HEK293 (cell line): ENCODE results near the gene CLTC.

Experiments used
- CTCF ChIA-PET: fragments of 350-600 bp; formaldehyde crosslinking; extraction: SDS; loops from one replicate; lab custom pipeline; 2021; ENCODE audit warnings: antibody characterized with exemption; lab: Yijun Ruan, JAX
- POLR2A ChIA-PET: fragments of 300-600 bp; formaldehyde crosslinking; extraction: SDS; loops from one replicate; lab custom pipeline; 2020; ENCODE audit warnings: antibody characterized with exemption, inconsistent platforms; lab: Yijun Ruan, JAX
- H3K27ac ChIP-seq: fragments of 200-500 bp; sonication (Bioruptor generic); 2 replicates; pipeline ENCODE4 v1.5.1; 2014; ENCODE audit warnings: low read depth, low read length, control low read depth, inconsistent platforms; ENCODE audit errors: extremely low read depth
- H3K36me3 ChIP-seq, 2 experiments: fragments of 200-500 bp in 1 of 2; sonication (Bioruptor generic) in 1 of 2; 1 replicate in 1 of 2; 2 replicates in 1 of 2; pipeline ENCODE4 v1.5.1; 2014 to 2017; ENCODE audit warnings: inconsistent platforms in 2 of 2, low read length in 2 of 2; ENCODE audit not compliant: control insufficient read depth in 2 of 2, insufficient read depth in 1 of 2
- H3K4me1 ChIP-seq: fragments of 200-500 bp; sonication (Bioruptor generic); 2 replicates; pipeline ENCODE4 v1.5.1; 2014; ENCODE audit warnings: mild to moderate bottlenecking, low read length, inconsistent platforms; ENCODE audit not compliant: control insufficient read depth, insufficient read depth
- H3K4me3 ChIP-seq: 2 replicates; pipeline ENCODE4 v1.5.1; 2011; ENCODE audit warnings: low read depth, mild to moderate bottlenecking, control low read depth, low read length, moderate library complexity
- H3K9me3 ChIP-seq: fragments of 200-500 bp; sonication (Bioruptor generic); 2 replicates; pipeline ENCODE4 v1.5.1; 2014; ENCODE audit warnings: low read depth, low read length, inconsistent platforms; ENCODE audit not compliant: control insufficient read depth, insufficient read depth
- GFI1B ChIP-seq: fragments of 450-650 bp; formaldehyde crosslinking; IDR thresholded peaks from 2 replicates; pipeline ENCODE4 v1.5.1; 2016; ENCODE audit warnings: missing biosample characterization, missing genetic modification characterization
- GLIS1 ChIP-seq: fragments of 450-650 bp; formaldehyde crosslinking; IDR thresholded peaks from 2 replicates; pipeline ENCODE4 v1.5.1; 2016; ENCODE audit warnings: missing biosample characterization, missing genetic modification characterization
- HOXD13 ChIP-seq: sonication (generic); formaldehyde crosslinking; IDR thresholded peaks from 2 replicates; pipeline ENCODE4 v1.8.0; 2022; ENCODE audit warnings: missing genetic modification reagents, borderline replicate concordance
- IKZF3 ChIP-seq: fragments of 450-650 bp; IDR thresholded peaks from 2 replicates; pipeline ENCODE4 v1.5.0; 2018; ENCODE audit warnings: missing biosample characterization, mild to moderate bottlenecking, missing genetic modification characterization, moderate library complexity
- KLF8 ChIP-seq: fragments of 450-650 bp; formaldehyde crosslinking; IDR thresholded peaks from 2 replicates; pipeline ENCODE4 v1.5.1; 2016; ENCODE audit warnings: missing biosample characterization, missing genetic modification characterization
- MZF1 ChIP-seq: fragments of 450-650 bp; formaldehyde crosslinking; IDR thresholded peaks from 2 replicates; pipeline ENCODE4 v1.5.1; 2017; ENCODE audit warnings: missing biosample characterization, missing genetic modification characterization, borderline replicate concordance
- PRDM1 ChIP-seq: fragments of 450-650 bp; formaldehyde crosslinking; IDR thresholded peaks from 2 replicates; pipeline ENCODE4; 2016; ENCODE audit warnings: missing biosample characterization, missing genetic modification characterization
- SP7 ChIP-seq: fragments of 450-650 bp; formaldehyde crosslinking; IDR thresholded peaks from 2 replicates; pipeline ENCODE4 v1.5.1; 2016; ENCODE audit warnings: missing biosample characterization, missing genetic modification characterization
- TCF7L2 ChIP-seq: IDR thresholded peaks from 2 replicates; pipeline ENCODE4 v1.6.1; 2011; ENCODE audit warnings: low read depth, mild to moderate bottlenecking, inconsistent platforms, low read length, moderate library complexity, borderline replicate concordance
- YY1 ChIP-seq: fragments of 450-650 bp; formaldehyde crosslinking; IDR thresholded peaks from 2 replicates; pipeline ENCODE4 v1.5.1; 2018; ENCODE audit warnings: missing biosample characterization, missing genetic modification characterization
- ZBTB20 ChIP-seq: fragments of 450-650 bp; formaldehyde crosslinking; IDR thresholded peaks from 2 replicates; pipeline ENCODE4 v1.5.1; 2016; ENCODE audit warnings: missing biosample characterization, missing genetic modification characterization
- ZBTB7A ChIP-seq: fragments of 450-650 bp; formaldehyde crosslinking; IDR thresholded peaks from 2 replicates; pipeline ENCODE4 v1.5.1; 2016; ENCODE audit warnings: low read depth, missing biosample characterization, missing genetic modification characterization
- ZNF175 ChIP-seq: fragments of 450-650 bp; formaldehyde crosslinking; IDR thresholded peaks from 2 replicates; pipeline ENCODE4 v1.5.1; 2016; ENCODE audit warnings: missing biosample characterization, missing genetic modification characterization
- ZNF184 ChIP-seq: fragments of 450-650 bp; IDR thresholded peaks from 2 replicates; pipeline ENCODE4 v1.5.1; 2018; ENCODE audit warnings: missing biosample characterization, mild to moderate bottlenecking, missing genetic modification characterization
- ZNF311 ChIP-seq: fragments of 450-650 bp; formaldehyde crosslinking; IDR thresholded peaks from 2 replicates; pipeline ENCODE4 v1.5.1; 2017; ENCODE audit warnings: missing biosample characterization, missing genetic modification characterization, borderline replicate concordance
- ZNF341 ChIP-seq: fragments of 450-650 bp; formaldehyde crosslinking; IDR thresholded peaks from 2 replicates; pipeline ENCODE4; 2016; ENCODE audit warnings: low read depth, missing biosample characterization, missing genetic modification characterization
- ZNF394 ChIP-seq: fragments of 450-650 bp; formaldehyde crosslinking; IDR thresholded peaks from 2 replicates; pipeline ENCODE4 v1.5.1; 2016; ENCODE audit warnings: missing biosample characterization, missing genetic modification characterization, mild to moderate bottlenecking, moderate library complexity, borderline replicate concordance
- ZNF501 ChIP-seq: fragments of 450-650 bp; formaldehyde crosslinking; IDR thresholded peaks from 2 replicates; pipeline ENCODE4 v1.5.1; 2016; ENCODE audit warnings: missing biosample characterization, missing genetic modification characterization
- ZNF544 ChIP-seq: fragments of 450-650 bp; formaldehyde crosslinking; IDR thresholded peaks from 2 replicates; pipeline ENCODE4 v1.5.0; 2017; ENCODE audit warnings: missing biosample characterization, missing genetic modification characterization
- ZNF600 ChIP-seq: fragments of 450-650 bp; formaldehyde crosslinking; IDR thresholded peaks from 2 replicates; pipeline ENCODE4 v1.5.1; 2016; ENCODE audit warnings: missing biosample characterization, missing genetic modification characterization
- ZNF621 ChIP-seq: fragments of 450-650 bp; formaldehyde crosslinking; IDR thresholded peaks from 2 replicates; pipeline ENCODE4 v1.5.1; 2017; ENCODE audit warnings: missing biosample characterization, missing genetic modification characterization
- ZSCAN30 ChIP-seq: fragments of 450-650 bp; IDR thresholded peaks from 2 replicates; pipeline ENCODE4 v1.5.1; 2018; ENCODE audit warnings: missing biosample characterization, mild to moderate bottlenecking, missing genetic modification characterization, moderate library complexity
- TF ChIP-seq, protein P1 (sequence below): fragments of 450-650 bp; formaldehyde crosslinking; IDR thresholded peaks from 2 replicates; pipeline ENCODE4 v1.5.1; 2016; ENCODE audit warnings: missing biosample characterization, missing genetic modification characterization, low read depth
- TF ChIP-seq, protein P2 (sequence below): sonication (generic); formaldehyde crosslinking; IDR thresholded peaks from 2 replicates; pipeline ENCODE4 v1.8.1; 2022; ENCODE audit warnings: mild to moderate bottlenecking, moderate library complexity, missing genetic modification reagents

CLTC gene

DNA sequence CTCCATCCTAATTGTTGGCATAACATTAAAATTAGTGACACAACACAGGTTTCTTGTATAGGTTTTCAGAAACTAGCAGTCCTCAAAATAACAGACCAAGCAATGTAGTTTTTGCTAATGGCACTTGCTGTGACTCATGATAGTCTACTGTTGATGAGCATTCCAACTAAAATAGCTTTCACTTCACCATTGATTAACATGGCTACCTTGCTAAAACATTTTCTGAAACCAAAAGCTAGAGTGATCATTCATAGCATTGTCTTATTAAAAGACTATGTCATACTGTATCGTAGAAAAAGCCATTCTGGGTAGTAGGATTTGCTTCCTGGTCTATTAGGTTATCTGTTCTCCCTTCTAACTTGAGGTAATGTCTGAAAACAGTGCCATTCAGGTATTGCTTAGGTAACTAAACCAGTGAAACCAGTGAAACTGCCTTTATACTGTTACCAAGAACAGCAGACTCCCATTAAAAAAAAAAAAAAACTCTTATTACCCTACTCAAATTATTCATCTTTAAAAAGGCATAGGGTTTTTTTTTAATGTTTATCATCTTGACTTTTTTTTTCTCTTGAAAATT, 2.5 kb upstream of the CLTC start (continued):
- TF ChIP-seq PRDM1 (tag by site-specific recombination) (peak; percentile 71), GLIS1 (tag by site-specific recombination) (no peak), ZBTB7A (tag by site-specific recombination) (no peak)

DNA sequence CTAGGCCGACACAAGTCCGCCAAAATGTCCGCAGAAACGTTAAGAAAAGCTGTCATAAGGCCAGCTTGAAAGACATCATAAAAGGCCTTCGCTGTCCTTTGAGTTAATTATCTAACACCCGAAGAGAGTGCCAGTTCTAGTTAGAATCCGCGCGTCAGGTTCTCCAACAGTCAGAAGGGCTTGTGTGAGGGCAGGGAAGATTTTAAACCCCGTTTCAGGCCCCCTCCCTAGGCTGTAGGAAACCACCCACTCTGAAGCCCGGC, 729 bp upstream of the CLTC start:
- Histone ChIP-seq H3K4me3 (peak overlapping the region; percentile 64), H3K9me3 (no peaks in the 10 kb centered on the region), H3K27ac (peak overlapping the region; percentile 96), H3K4me1 (peaks cover 16% of the 10 kb centered on the region), H3K36me3 (peaks cover 0 to 14% of the 10 kb centered on the region in 2 experiments; a peak in 1 of 3 replicates)
- POLR2A ChIA-PET: interaction anchor here (0.6 to 2.8 kb wide), 23 partner anchors 8 to 927 kb away, joined by 3 to 31 read pairs (median 4); partner anchors contain the start of genes DHX40, PRR11, PTRH2 and SKA2
- CTCF ChIA-PET: interaction anchor here (0.7 to 1.1 kb wide), 2 partner anchors 52 to 1015 kb away, joined by 3 read pairs; no protein-coding TSS in a partner anchor
- TF ChIP-seq MZF1 (0 out of 2 replicates have a peak, but pooled peaks have one; percentile 6), ZNF600 (tag by site-specific recombination) (peak; percentile 94), ZNF184 (tag by site-specific recombination) (0 out of 2 replicates have a peak, but pooled peaks have one; percentile 20), GLIS1 (tag by site-specific recombination) (no peak), IKZF3 (tag by site-specific recombination) (0 out of 2 replicates have a peak, but pooled peaks have one; percentile 35), TCF7L2 (0 out of 2 replicates have a peak, but pooled peaks have one; percentile 22), ZNF394 (no peak)

DNA sequence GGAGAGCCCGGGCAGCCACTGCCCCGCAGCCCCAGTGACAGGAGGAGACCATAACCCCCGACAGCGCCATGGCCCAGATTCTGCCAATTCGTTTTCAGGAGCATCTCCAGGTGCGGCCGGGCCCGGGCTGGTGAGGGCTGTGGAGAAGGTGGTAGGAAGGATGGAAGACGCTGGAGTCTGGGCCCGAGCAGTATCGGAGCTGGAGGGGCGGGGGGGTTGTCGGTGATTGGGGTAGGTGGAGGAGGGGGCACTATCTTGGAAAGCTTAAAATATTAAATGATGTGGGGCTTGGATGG, 317 bp downstream of the CLTC start:
- Histone ChIP-seq H3K4me3 (peak overlapping the region; percentile 64), H3K27ac (peak overlapping the region; percentile 96), H3K9me3 (no peaks in the 10 kb centered on the region), H3K36me3 (peaks cover 0 to 16% of the 10 kb centered on the region in 2 experiments; a peak in 2 of 3 replicates), H3K4me1 (peaks cover 16% of the 10 kb centered on the region)
- CTCF ChIA-PET: interaction anchor here (0.6 to 1.1 kb wide), 3 partner anchors 51 to 172 kb away, joined by 3 read pairs; no protein-coding TSS in a partner anchor
- TF ChIP-seq, protein P1, sequence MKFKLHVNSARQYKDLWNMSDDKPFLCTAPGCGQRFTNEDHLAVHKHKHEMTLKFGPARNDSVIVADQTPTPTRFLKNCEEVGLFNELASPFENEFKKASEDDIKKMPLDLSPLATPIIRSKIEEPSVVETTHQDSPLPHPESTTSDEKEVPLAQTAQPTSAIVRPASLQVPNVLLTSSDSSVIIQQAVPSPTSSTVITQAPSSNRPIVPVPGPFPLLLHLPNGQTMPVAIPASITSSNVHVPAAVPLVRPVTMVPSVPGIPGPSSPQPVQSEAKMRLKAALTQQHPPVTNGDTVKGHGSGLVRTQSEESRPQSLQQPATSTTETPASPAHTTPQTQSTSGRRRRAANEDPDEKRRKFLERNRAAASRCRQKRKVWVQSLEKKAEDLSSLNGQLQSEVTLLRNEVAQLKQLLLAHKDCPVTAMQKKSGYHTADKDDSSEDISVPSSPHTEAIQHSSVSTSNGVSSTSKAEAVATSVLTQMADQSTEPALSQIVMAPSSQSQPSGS (tag by site-specific recombination): no peak
- TF ChIP-seq ZNF621 (tag by site-specific recombination): no peak
- no peak for TF ChIP-seq SP7 (tag by site-specific recombination)
- TF ChIP-seq ZNF544: no peak
- no peak for TF ChIP-seq YY1 (tag by site-specific recombination)
- no peak for TF ChIP-seq ZNF311
- no peak for TF ChIP-seq ZSCAN30 (tag by site-specific recombination)
- TF ChIP-seq PRDM1 (tag by site-specific recombination): no peak
- TF ChIP-seq ZNF341 (tag by site-specific recombination): peak; percentile 1; the same call in 1 of the 2 replicates
- no peak for TF ChIP-seq ZNF175 (tag by site-specific recombination)
- no peak; the same call in 1 of the 2 replicates for TF ChIP-seq ZNF501 (tag by site-specific recombination)
- TF ChIP-seq KLF8: no peak
- peak; percentile 5; the same call in 1 of the 2 replicates for TF ChIP-seq HOXD13 (CRISPR knock-in tag)
- no peak for TF ChIP-seq GFI1B (tag by site-specific recombination)
- TF ChIP-seq, protein P2, sequence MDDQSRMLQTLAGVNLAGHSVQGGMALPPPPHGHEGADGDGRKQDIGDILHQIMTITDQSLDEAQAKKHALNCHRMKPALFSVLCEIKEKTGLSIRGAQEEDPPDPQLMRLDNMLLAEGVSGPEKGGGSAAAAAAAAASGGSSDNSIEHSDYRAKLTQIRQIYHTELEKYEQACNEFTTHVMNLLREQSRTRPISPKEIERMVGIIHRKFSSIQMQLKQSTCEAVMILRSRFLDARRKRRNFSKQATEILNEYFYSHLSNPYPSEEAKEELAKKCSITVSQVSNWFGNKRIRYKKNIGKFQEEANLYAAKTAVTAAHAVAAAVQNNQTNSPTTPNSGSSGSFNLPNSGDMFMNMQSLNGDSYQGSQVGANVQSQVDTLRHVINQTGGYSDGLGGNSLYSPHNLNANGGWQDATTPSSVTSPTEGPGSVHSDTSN (CRISPR knock-in tag): 0 out of 2 replicates have a peak, but pooled peaks have one; percentile 19
- TF ChIP-seq ZBTB20 (tag by site-specific recombination): peak; percentile 22; the same call in 1 of the 2 replicates
- POLR2A ChIA-PET: interaction anchor here (0.6 to 2.8 kb wide), 16 partner anchors 15 to 290 kb away, joined by 3 to 31 read pairs (median 4); partner anchors contain the start of genes DHX40, PTRH2 and VMP1
